H9 (cell line): ENCODE data around the gene ETV4. TPM values are rescaled to one million over a fixed set of nuclear protein-coding genes. Genes with fewer than 3 reads are reported as not detected.

Experiments
- DNase-seq: peaks from one replicate; pipeline ENCODE4 v3.0.0-alpha.2; 2017
- H2AFZ ChIP-seq: one replicate; pipeline ENCODE4 v1.6.1; 2013; ENCODE audit warnings: mild to moderate bottlenecking, low read length, control low read depth, moderate library complexity
- H2AK5ac ChIP-seq: 2 replicates; pipeline ENCODE4 v1.6.1; 2013; ENCODE audit warnings: low read length, control low read depth, mixed read lengths; ENCODE audit not compliant: insufficient read length
- H2BK120ac ChIP-seq: one replicate; pipeline ENCODE4 v1.6.1; 2013; ENCODE audit warnings: low read depth, mild to moderate bottlenecking, low read length, control low read depth, inconsistent platforms; ENCODE audit not compliant: poor library complexity, severe bottlenecking
- H2BK12ac ChIP-seq: 2 replicates; pipeline ENCODE4 v1.6.1; 2013; ENCODE audit warnings: low read length, control low read depth, mixed read lengths, low read depth; ENCODE audit not compliant: insufficient read length
- H2BK15ac ChIP-seq: 2 replicates; pipeline ENCODE4 v1.6.1; 2013; ENCODE audit warnings: low read depth, low read length, control low read depth
- H2BK20ac ChIP-seq: one replicate; pipeline ENCODE4 v1.6.1; 2013; ENCODE audit warnings: low read depth, mild to moderate bottlenecking, low read length, control low read depth, inconsistent platforms; ENCODE audit not compliant: poor library complexity, severe bottlenecking
- H2BK5ac ChIP-seq: 2 replicates; pipeline ENCODE4 v1.6.1; 2013; ENCODE audit warnings: low read length, control low read depth, mixed read lengths; ENCODE audit not compliant: insufficient read length
- H3K14ac ChIP-seq: 2 replicates; pipeline ENCODE4 v1.6.1; 2013; ENCODE audit warnings: low read length, control low read depth; ENCODE audit not compliant: insufficient read depth
- H3K18ac ChIP-seq: 2 replicates; pipeline ENCODE4 v1.6.1; 2013; ENCODE audit warnings: low read depth, mild to moderate bottlenecking, mixed read lengths, low read length, control low read depth; ENCODE audit not compliant: insufficient read length
- H3K23ac ChIP-seq: 2 replicates; pipeline ENCODE4 v1.6.1; 2013; ENCODE audit warnings: low read length, control low read depth, mixed read lengths, low read depth; ENCODE audit not compliant: insufficient read length
- H3K23me2 ChIP-seq: 2 replicates; pipeline ENCODE4 v1.6.1; 2013; ENCODE audit warnings: low read depth, mild to moderate bottlenecking, mixed read lengths, low read length, control low read depth; ENCODE audit not compliant: insufficient read length, poor library complexity, severe bottlenecking
- H3K27ac ChIP-seq: 2 replicates; pipeline ENCODE4 v1.5.1; 2013; ENCODE audit warnings: low read length, control low read depth, mixed read lengths, low read depth; ENCODE audit not compliant: insufficient read length
- H3K27me3 ChIP-seq: 2 replicates; pipeline ENCODE4 v1.6.1; 2013; ENCODE audit warnings: low read length, control low read depth, inconsistent platforms; ENCODE audit not compliant: insufficient read depth
- H3K4ac ChIP-seq: 2 replicates; pipeline ENCODE4 v1.6.1; 2013; ENCODE audit warnings: low read depth, mild to moderate bottlenecking, control low read depth, inconsistent platforms, low read length, moderate library complexity
- H3K4me1 ChIP-seq: 2 replicates; pipeline ENCODE4 v1.6.1; 2013; ENCODE audit warnings: low read length, control low read depth, inconsistent platforms; ENCODE audit not compliant: insufficient read depth
- H3K4me2 ChIP-seq: 2 replicates; pipeline ENCODE4 v1.6.1; 2013; ENCODE audit warnings: low read length, control low read depth, mixed read lengths; ENCODE audit not compliant: insufficient read length, insufficient read depth
- H3K56ac ChIP-seq: 2 replicates; pipeline ENCODE4 v1.6.1; 2013; ENCODE audit warnings: low read depth, mild to moderate bottlenecking, mixed read lengths, low read length, control low read depth; ENCODE audit not compliant: insufficient read length
- H3K79me1 ChIP-seq: 2 replicates; pipeline ENCODE4 v1.6.1; 2013; ENCODE audit warnings: low read depth, mild to moderate bottlenecking, moderate library complexity, low read length, control low read depth, inconsistent platforms; ENCODE audit not compliant: insufficient read depth, poor library complexity, severe bottlenecking
- H3K79me2 ChIP-seq: 2 replicates; pipeline ENCODE4 v1.6.1; 2013; ENCODE audit warnings: low read length, control low read depth, inconsistent platforms; ENCODE audit not compliant: insufficient read depth
- H3K9ac ChIP-seq: 2 replicates; pipeline ENCODE4 v1.6.1; 2013; ENCODE audit warnings: low read length, control low read depth, mixed read lengths; ENCODE audit not compliant: insufficient read length; ENCODE audit errors: extremely low read depth
- H3K9me3 ChIP-seq: one replicate; pipeline ENCODE4 v1.6.1; 2013; ENCODE audit warnings: low read depth, low read length, inconsistent platforms; ENCODE audit not compliant: control insufficient read depth
- H3T11ph ChIP-seq: one replicate; pipeline ENCODE4 v1.6.1; 2013; ENCODE audit warnings: mild to moderate bottlenecking, low read length, control low read depth, inconsistent platforms
- H4K20me1 ChIP-seq: one replicate; pipeline ENCODE4 v1.6.1; 2013; ENCODE audit not compliant: control insufficient read depth, insufficient read length, insufficient read depth
- H4K5ac ChIP-seq: 2 replicates; pipeline ENCODE4 v1.6.1; 2013; ENCODE audit warnings: low read depth, mild to moderate bottlenecking, mixed read lengths, low read length, control low read depth; ENCODE audit not compliant: insufficient read length
- H4K8ac ChIP-seq: replicated peaks from 2 replicates; pipeline ENCODE4 v1.6.1; 2013; ENCODE audit warnings: low read length, control low read depth, mixed read lengths, low read depth; ENCODE audit not compliant: insufficient read length
- H4K91ac ChIP-seq: 2 replicates; pipeline ENCODE4 v1.6.1; 2013; ENCODE audit warnings: low read depth, mild to moderate bottlenecking, moderate library complexity, mixed read lengths, low read length, control low read depth; ENCODE audit not compliant: insufficient read length
- H3K27ac Mint-ChIP-seq, 3 experiments: 2 replicates in 2 of 3; 3 replicates in 1 of 3; pipeline ENCODE4 v1.8.0; 2020 to 2021; ENCODE audit warnings: mixed read lengths in 3 of 3, mild to moderate bottlenecking in 1 of 3, moderate library complexity in 1 of 3
- H3K27me3 Mint-ChIP-seq: 2 replicates; pipeline ENCODE4 v1.8.0; 2021; ENCODE audit warnings: low read depth, mild to moderate bottlenecking, moderate library complexity, mixed read lengths
- H3K36me3 Mint-ChIP-seq, 3 experiments: 2 replicates in 2 of 3; 3 replicates in 1 of 3; pipeline ENCODE4 v1.8.0; 2020 to 2021; ENCODE audit warnings: low read depth in 3 of 3, mixed read lengths in 3 of 3; ENCODE audit not compliant: insufficient read depth in 1 of 3
- H3K4me1 Mint-ChIP-seq, 2 experiments: 2 replicates each; pipeline ENCODE4 v1.8.0; 2020; ENCODE audit warnings: mixed read lengths in 2 of 2
- H3K4me3 Mint-ChIP-seq, 2 experiments: 2 replicates in 1 of 2; 3 replicates in 1 of 2; pipeline ENCODE4 v1.8.0; 2020 to 2021; ENCODE audit warnings: mild to moderate bottlenecking in 2 of 2, mixed read lengths in 2 of 2, moderate library complexity in 1 of 2
- H3K9me3 Mint-ChIP-seq, 2 experiments: 2 replicates in 1 of 2; 3 replicates in 1 of 2; pipeline ENCODE4 v1.8.0; 2020; ENCODE audit warnings: mild to moderate bottlenecking in 2 of 2, mixed read lengths in 2 of 2, moderate library complexity in 1 of 2
- CTCF ChIP-seq: fragments of 200-600 bp; sonication (generic); conservative IDR thresholded peaks from 3 replicates; pipeline ENCODE4 v1.8.0; 2021; ENCODE audit warnings: antibody characterized with exemption, mild to moderate bottlenecking
- WGBS: extraction: QIAGEN DNeasy Blood & Tissue Kit; methylation state at CpG from one replicate; pipeline ENCODE4 v1.1.7; 2013; ENCODE audit warnings: missing lambda C conversion rate, low lambda C conversion rate, mixed read lengths; ENCODE audit not compliant: insufficient read length; ENCODE audit errors: extremely low coverage; 5-methylcytosine and 5-hydroxymethylcytosine counted together
- total RNA-seq: library from RNA; stranded (reverse); gene quantifications from 2 replicates; pipeline ENCODE4 v1.2.1, GENCODE V29; 2021

The ETV4 gene
- total RNA-seq, 1 experiment from 2014 or later, result 74.4 TPM

GRCh38 chr17:43490621-43491020, 55.5 kb downstream of the ETV4 start:
- WGBS, result no CpG with 5 or more reads among the region's 5 CpGs
- no peak overlapping the region for H3K14ac ChIP-seq
- no peak overlapping the region for H4K8ac ChIP-seq
- no peak overlapping the region for H3K27ac ChIP-seq
- H3K4me1 ChIP-seq, result no peaks in the 10 kb centered on the region
- H3K9me3 Mint-ChIP-seq, result no peaks in the 10 kb centered on the region
- H3K23ac ChIP-seq, result no peak overlapping the region
- H3K27me3 Mint-ChIP-seq, result no peaks in the 10 kb centered on the region
- no peak overlapping the region for H2BK12ac ChIP-seq
- peaks cover 30 to 54% (median 52%) of the 10 kb centered on the region in 3 experiments; a peak in 6 of 7 replicates for H3K36me3 Mint-ChIP-seq
- no peaks in the 10 kb centered on the region for H3K79me1 ChIP-seq
- H3K27me3 ChIP-seq, result no peaks in the 10 kb centered on the region
- no peaks in the 10 kb centered on the region for H3K23me2 ChIP-seq
- no peak for DNase-seq
- no peak overlapping the region for H3K27ac Mint-ChIP-seq
- no peak overlapping the region for H3K4ac ChIP-seq
- no peak overlapping the region for H2AFZ ChIP-seq
- no peaks in the 10 kb centered on the region for H4K20me1 ChIP-seq
- H4K91ac ChIP-seq, result no peak overlapping the region
- H3K4me1 Mint-ChIP-seq, result no peaks in the 10 kb centered on the region
- no peak overlapping the region for H3K18ac ChIP-seq
- H3K4me3 Mint-ChIP-seq, result no peak overlapping the region
- H3T11ph ChIP-seq, result no peak overlapping the region
- no peak overlapping the region for H2BK15ac ChIP-seq
- no peak overlapping the region for H4K5ac ChIP-seq
- no peak for TF ChIP-seq CTCF
- H2BK5ac ChIP-seq, result no peak overlapping the region
- H2AK5ac ChIP-seq, result no peak overlapping the region
- H3K9ac ChIP-seq, result no peak overlapping the region
- H2BK120ac ChIP-seq, result no peak overlapping the region
- no peak overlapping the region for H2BK20ac ChIP-seq
- no peak overlapping the region for H3K4me2 ChIP-seq
- H3K79me2 ChIP-seq, result peaks cover 5% of the 10 kb centered on the region; the same call in 1 of the 2 replicates
- no peaks in the 10 kb centered on the region for H3K9me3 ChIP-seq
- no peak overlapping the region for H3K56ac ChIP-seq
